ENCODE data around the gene ADAMTSL1.

The ADAMTSL1 gene

DNA sequence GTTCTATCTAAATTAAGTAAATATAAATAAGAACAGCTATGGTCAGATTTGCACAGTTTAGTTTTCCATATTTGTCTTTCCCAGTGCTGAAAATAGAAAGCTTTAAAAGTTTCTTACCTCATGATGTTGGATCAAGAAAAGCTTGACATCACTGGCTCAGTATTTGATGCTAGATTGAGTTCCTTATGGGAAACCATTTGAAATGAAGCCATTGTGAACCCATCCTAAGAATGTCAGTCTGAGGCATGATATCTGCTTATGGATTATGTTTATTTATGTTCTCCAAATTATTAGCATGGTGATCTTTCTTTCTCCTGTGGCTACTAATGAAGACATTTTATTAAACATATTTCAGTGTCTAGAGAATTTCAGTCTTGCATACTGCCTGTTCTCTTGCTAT, 143.0 kb downstream of the ADAMTSL1 start:
- Histone ChIP-seq H2AFZ (ENCODE audit: low read depth, low read length) (no peak overlapping the region), H3K27me3 (ENCODE audit: low read depth, low read length) (no peaks in the 10 kb centered on the region; the same call in 1 of the 2 replicates), H3K36me3 (replicated peaks; ENCODE audit: low read depth, low read length) (no peaks in the 10 kb centered on the region), H3K4me2 (ENCODE audit: low read length) (no peak overlapping the region), H4K20me1 (ENCODE audit: insufficient read depth, low read length) (no peaks in the 10 kb centered on the region), H3K4me1 (ENCODE audit: low read length) (no peaks in the 10 kb centered on the region), H3K9ac (ENCODE audit: low read length) (no peak overlapping the region), H3K9me3 (ENCODE audit: insufficient read depth, low read length) (no peaks in the 10 kb centered on the region), H3K79me2 (ENCODE audit: low read length) (no peaks in the 10 kb centered on the region), H3K27ac (ENCODE audit: low read length) (no peak overlapping the region), H3K4me3 (ENCODE audit: low read length) (no peak overlapping the region)
- TF ChIP-seq EZH2phosphoT487 (IDR thresholded peaks at IDR 0.05; ENCODE audit: low read depth): no peak
- TF ChIP-seq, protein P1, sequence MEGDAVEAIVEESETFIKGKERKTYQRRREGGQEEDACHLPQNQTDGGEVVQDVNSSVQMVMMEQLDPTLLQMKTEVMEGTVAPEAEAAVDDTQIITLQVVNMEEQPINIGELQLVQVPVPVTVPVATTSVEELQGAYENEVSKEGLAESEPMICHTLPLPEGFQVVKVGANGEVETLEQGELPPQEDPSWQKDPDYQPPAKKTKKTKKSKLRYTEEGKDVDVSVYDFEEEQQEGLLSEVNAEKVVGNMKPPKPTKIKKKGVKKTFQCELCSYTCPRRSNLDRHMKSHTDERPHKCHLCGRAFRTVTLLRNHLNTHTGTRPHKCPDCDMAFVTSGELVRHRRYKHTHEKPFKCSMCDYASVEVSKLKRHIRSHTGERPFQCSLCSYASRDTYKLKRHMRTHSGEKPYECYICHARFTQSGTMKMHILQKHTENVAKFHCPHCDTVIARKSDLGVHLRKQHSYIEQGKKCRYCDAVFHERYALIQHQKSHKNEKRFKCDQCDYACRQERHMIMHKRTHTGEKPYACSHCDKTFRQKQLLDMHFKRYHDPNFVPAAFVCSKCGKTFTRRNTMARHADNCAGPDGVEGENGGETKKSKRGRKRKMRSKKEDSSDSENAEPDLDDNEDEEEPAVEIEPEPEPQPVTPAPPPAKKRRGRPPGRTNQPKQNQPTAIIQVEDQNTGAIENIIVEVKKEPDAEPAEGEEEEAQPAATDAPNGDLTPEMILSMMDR (IDR thresholded peaks at IDR 0.05; ENCODE audit: low read depth, low read length): no peak

DNA sequence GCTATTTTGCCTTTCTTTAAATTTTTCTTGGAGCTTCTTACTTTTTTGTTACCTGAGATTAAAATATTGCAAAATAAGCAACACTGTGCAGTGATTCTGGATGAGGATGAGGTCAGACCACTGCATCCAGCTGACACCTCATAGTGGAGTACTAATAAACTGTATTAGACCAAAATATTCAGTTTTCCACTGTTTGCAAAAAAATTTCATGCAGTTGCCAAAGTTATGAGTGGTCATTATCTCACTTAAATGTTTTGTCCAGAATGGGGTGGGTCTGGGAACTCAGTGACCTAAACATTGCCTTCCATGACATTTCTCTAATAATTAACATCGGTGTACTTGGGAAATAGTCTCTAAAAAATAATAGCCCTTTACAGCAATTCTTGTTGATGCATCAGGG, 143.8 kb downstream of the ADAMTSL1 start:
- no peak overlapping the region for H3K9ac ChIP-seq (ENCODE audit: low read length)
- H4K20me1 ChIP-seq (ENCODE audit: insufficient read depth, low read length): no peaks in the 10 kb centered on the region
- H3K9me3 ChIP-seq (ENCODE audit: insufficient read depth, low read length): no peaks in the 10 kb centered on the region
- no peak overlapping the region for H3K4me2 ChIP-seq (ENCODE audit: low read length)
- no peaks in the 10 kb centered on the region for H3K27me3 ChIP-seq (ENCODE audit: low read depth, low read length)
- TF ChIP-seq, protein P1 (IDR thresholded peaks at IDR 0.05; ENCODE audit: low read depth, low read length): no peak
- TF ChIP-seq EZH2phosphoT487 (IDR thresholded peaks at IDR 0.05; ENCODE audit: low read depth): no peak
- H3K4me1 ChIP-seq (ENCODE audit: low read length): no peaks in the 10 kb centered on the region
- no peak overlapping the region for H3K27ac ChIP-seq (ENCODE audit: low read length)
- no peak overlapping the region for H2AFZ ChIP-seq (ENCODE audit: low read depth, low read length)
- no peaks in the 10 kb centered on the region for H3K36me3 ChIP-seq (replicated peaks; ENCODE audit: low read depth, low read length)
- H3K4me3 ChIP-seq (ENCODE audit: low read length): no peak overlapping the region
- H3K79me2 ChIP-seq (ENCODE audit: low read length): no peaks in the 10 kb centered on the region

DNA sequence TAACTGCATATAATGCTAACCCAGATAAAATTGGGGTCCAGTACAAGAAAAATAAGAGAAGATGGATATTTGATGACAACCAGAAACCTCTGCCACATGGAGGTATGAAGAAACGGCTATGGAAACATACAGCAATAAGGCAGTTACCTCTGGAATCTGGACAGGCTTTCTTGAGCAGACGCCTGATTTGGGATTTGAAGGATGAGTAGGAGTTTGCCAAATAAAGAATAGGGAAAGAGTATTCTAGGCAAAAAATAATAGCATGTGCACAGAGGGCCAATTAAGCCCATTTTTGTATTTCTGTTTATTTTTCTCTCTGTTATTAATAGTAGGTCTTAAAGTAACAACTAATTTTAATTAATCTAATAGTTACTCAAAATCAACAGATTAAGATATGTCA, 144.9 kb downstream of the ADAMTSL1 start:
- Histone ChIP-seq H3K4me1 (ENCODE audit: low read length) (no peaks in the 10 kb centered on the region), H3K27me3 (ENCODE audit: low read depth, low read length) (no peaks in the 10 kb centered on the region), H2AFZ (ENCODE audit: low read depth, low read length) (no peak overlapping the region), H3K4me3 (ENCODE audit: low read length) (no peak overlapping the region), H3K27ac (ENCODE audit: low read length) (no peak overlapping the region), H3K36me3 (replicated peaks; ENCODE audit: low read depth, low read length) (no peaks in the 10 kb centered on the region), H4K20me1 (ENCODE audit: insufficient read depth, low read length) (no peaks in the 10 kb centered on the region), H3K9ac (ENCODE audit: low read length) (no peak overlapping the region), H3K4me2 (ENCODE audit: low read length) (no peak overlapping the region), H3K9me3 (ENCODE audit: insufficient read depth, low read length) (no peaks in the 10 kb centered on the region), H3K79me2 (ENCODE audit: low read length) (no peaks in the 10 kb centered on the region)
- TF ChIP-seq EZH2phosphoT487 (IDR thresholded peaks at IDR 0.05; ENCODE audit: low read depth): no peak
- TF ChIP-seq, protein P1 (IDR thresholded peaks at IDR 0.05; ENCODE audit: low read depth, low read length): no peak

DNA sequence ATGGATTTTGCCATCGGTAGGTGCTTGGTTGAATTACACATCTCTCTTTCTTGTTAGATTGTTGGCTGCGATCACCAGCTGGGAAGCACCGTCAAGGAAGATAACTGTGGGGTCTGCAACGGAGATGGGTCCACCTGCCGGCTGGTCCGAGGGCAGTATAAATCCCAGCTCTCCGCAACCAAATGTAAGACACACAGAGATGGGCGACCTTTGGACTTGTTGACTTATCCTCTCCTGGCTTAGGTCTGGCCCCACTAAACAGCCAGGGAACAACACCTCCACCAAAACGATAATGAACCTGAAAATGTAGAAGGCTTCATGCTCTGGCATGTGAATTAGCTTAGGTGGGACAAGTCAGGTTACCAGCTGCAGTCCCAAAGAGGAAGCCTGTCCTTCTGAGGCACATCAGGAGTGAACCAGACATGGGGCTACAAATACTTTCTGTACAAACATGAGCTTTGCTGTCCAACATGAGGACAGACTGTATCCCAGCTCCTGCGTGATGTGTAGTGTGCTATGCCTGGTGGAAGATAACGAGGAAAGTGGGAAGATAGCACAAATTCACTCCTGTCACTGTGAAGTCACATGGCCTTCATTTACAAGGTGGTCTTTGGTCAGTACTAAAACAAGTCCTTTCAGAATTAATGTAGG, 148.4 kb downstream of the ADAMTSL1 start:
- Histone ChIP-seq H3K9ac (ENCODE audit: low read length) (no peak overlapping the region), H3K79me2 (ENCODE audit: low read length) (no peaks in the 10 kb centered on the region), H3K36me3 (replicated peaks; ENCODE audit: low read depth, low read length) (no peaks in the 10 kb centered on the region), H3K27me3 (ENCODE audit: low read depth, low read length) (0 out of 2 replicates have a peak, but pooled peaks cover 2% of the 10 kb centered on the region), H3K9me3 (ENCODE audit: insufficient read depth, low read length) (no peaks in the 10 kb centered on the region), H2AFZ (ENCODE audit: low read depth, low read length) (no peak overlapping the region), H3K4me1 (ENCODE audit: low read length) (no peaks in the 10 kb centered on the region), H3K27ac (ENCODE audit: low read length) (no peak overlapping the region), H3K4me2 (ENCODE audit: low read length) (no peak overlapping the region), H4K20me1 (ENCODE audit: insufficient read depth, low read length) (no peaks in the 10 kb centered on the region), H3K4me3 (ENCODE audit: low read length) (no peak overlapping the region)
- TF ChIP-seq, protein P1 (IDR thresholded peaks at IDR 0.05; ENCODE audit: low read depth, low read length): no peak
- no peak for TF ChIP-seq EZH2phosphoT487 (IDR thresholded peaks at IDR 0.05; ENCODE audit: low read depth)

Data from OCI-LY3 (cell line).